ENCODE data around the gene SLC5A4. TPM values are rescaled to one million over a fixed set of nuclear protein-coding genes. Genes with fewer than 3 reads are reported as not detected.

Gene SLC5A4
- total RNA-seq, 1 experiment from 2014 or later = not detected

- no peak for DNase-seq (ENCODE audit: low read depth)
Measured at GRCh38 chr22:32233091-32233490, 22.1 kb downstream of the SLC5A4 start.

- DNase-seq (ENCODE audit: low read depth) = no peak
Measured at GRCh38 chr22:32232191-32232830, 22.8 kb downstream of the SLC5A4 start.

- no peak for DNase-seq (ENCODE audit: low read depth)
Measured at GRCh38 chr22:32226326-32227104, 28.6 kb downstream of the SLC5A4 start.

GRCh38 chr22:32222991-32223390 is 32.2 kb downstream of the SLC5A4 start:
- no peak for DNase-seq (ENCODE audit: low read depth)

GRCh38 chr22:32219026-32219425 is 36.1 kb downstream of the SLC5A4 start:
- no peak for DNase-seq (ENCODE audit: low read depth)

- no peak for DNase-seq (ENCODE audit: low read depth)
Measured at GRCh38 chr22:32218470-32218869, 36.7 kb downstream of the SLC5A4 start.

- DNase-seq (ENCODE audit: low read depth) = no peak
Measured at GRCh38 chr22:32217465-32217864, 37.7 kb downstream of the SLC5A4 start.

- no peak for DNase-seq (ENCODE audit: low read depth)
Measured at GRCh38 chr22:32216911-32217310, 38.2 kb downstream of the SLC5A4 start.

- DNase-seq (ENCODE audit: low read depth) = no peak
Measured at GRCh38 chr22:32211011-32211410, 44.1 kb downstream of the SLC5A4 start.

GRCh38 chr22:32208681-32209080 is 46.5 kb downstream of the SLC5A4 start:
- DNase-seq (ENCODE audit: low read depth) = no peak

- no peak for DNase-seq (ENCODE audit: low read depth)
Measured at GRCh38 chr22:32207971-32208480, 47.1 kb downstream of the SLC5A4 start.

- no peak for DNase-seq (ENCODE audit: low read depth)
Measured at GRCh38 chr22:32206774-32207758, 48.1 kb downstream of the SLC5A4 start.

GRCh38 chr22:32205974-32206773 is 49.0 kb downstream of the SLC5A4 start:
- no peak for DNase-seq (ENCODE audit: low read depth)

GRCh38 chr22:32204856-32205722 is 50.1 kb downstream of the SLC5A4 start, which contains the start of gene RFPL2:
Gene RFPL2, minus strand, starts transcription at chr22:32205073. Its CDS starts 2,622 bp downstream, at chr22:32202451.
- DNase-seq (ENCODE audit: low read depth) = no peak

- DNase-seq (ENCODE audit: low read depth) = no peak
Measured at GRCh38 chr22:32204040-32204855, 50.9 kb downstream of the SLC5A4 start.

GRCh38 chr22:32203181-32204039 is 51.7 kb downstream of the SLC5A4 start:
- no peak for DNase-seq (ENCODE audit: low read depth)

GRCh38 chr22:32202539-32203180 is 52.5 kb downstream of the SLC5A4 start:
- DNase-seq (ENCODE audit: low read depth) = peak; percentile 32

Measured in LHCN-M2 (cell line).